Kidney (tissue), 14 donors: ENCODE results near the gene SGCD. TPM values are rescaled to one million over a fixed set of nuclear protein-coding genes. Genes with fewer than 3 reads are reported as not detected.

Experiments used
- DNase-seq, 5 donors: peaks; one replicate each; pipeline ENCODE4 v3.0.0-alpha.2; 2013 to 2020
- FAIRE-seq: peaks from 2 replicates; lab custom pipeline; 2012; peaks lifted over from hg19 to GRCh38; lab: Jason Lieb, UNC
- H3K27ac ChIP-seq, 2 donors: one replicate each; pipeline ENCODE4 v1.7.0; 2013; ENCODE audit warnings: low read depth in 2 of 2, low read length in 2 of 2, inconsistent platforms in 1 of 2
- H3K27me3 ChIP-seq: one replicate; pipeline ENCODE4 v1.7.1; 2013; ENCODE audit warnings: low read length, inconsistent platforms; ENCODE audit not compliant: control insufficient read depth, insufficient read depth
- H3K36me3 ChIP-seq, 3 donors: one replicate each; pipeline versions ENCODE4 v1.7.0 to v1.7.1; 2013; ENCODE audit warnings: low read length in 3 of 3, control low read depth in 1 of 3, inconsistent platforms in 1 of 3; ENCODE audit not compliant: insufficient read depth in 3 of 3, control insufficient read depth in 2 of 3
- H3K4me1 ChIP-seq, 3 donors: one replicate each; pipeline versions ENCODE4 v1.7.0 to v1.7.1; 2013; ENCODE audit warnings: low read length in 3 of 3, inconsistent platforms in 1 of 3, low read depth in 1 of 3; ENCODE audit not compliant: control insufficient read depth in 2 of 3, insufficient read depth in 2 of 3
- H3K4me3 ChIP-seq, 3 donors: one replicate each; pipeline versions ENCODE4 v1.7.0 to v1.8.1; 2013; ENCODE audit warnings: low read length in 3 of 3, control low read depth in 1 of 3, inconsistent platforms in 1 of 3
- H3K9ac ChIP-seq, 3 donors: one replicate each; pipeline versions ENCODE4 v1.7.0 to v1.7.1; 2013; ENCODE audit warnings: low read length in 3 of 3, control low read depth in 1 of 3, inconsistent platforms in 1 of 3
- H3K9me3 ChIP-seq, 3 donors: one replicate each; pipeline versions ENCODE4 v1.7.0 to v1.7.1; 2013; ENCODE audit warnings: low read length in 3 of 3, control low read depth in 1 of 3, inconsistent platforms in 1 of 3; ENCODE audit not compliant: control insufficient read depth in 2 of 3, insufficient read depth in 1 of 3
- CTCF ChIP-seq: IDR thresholded peaks from 3 replicates; pipeline ENCODE4 v1.5.1; 2012; ENCODE audit warnings: mild to moderate bottlenecking, moderate library complexity, borderline replicate concordance; ENCODE audit not compliant: insufficient read depth; ENCODE audit errors: extremely low read depth
- intact Hi-C: fragments of 100-400 bp; cut with DNase I; formaldehyde crosslinking; loops from one replicate; pipeline ENCODE4 v1.11.1; 2022
- polyA plus RNA-seq: library from polyadenylated mRNA; stranded (reverse); fragments of 350-450 nt; fragmentation: Illumina TruSeq; extraction: RNeasy Lipid Tissue Mini Kit (QIAGEN cat#74804); gene quantifications from one replicate; pipeline ENCODE4 v1.2.3, GENCODE V29; 2014; ENCODE audit warnings: low read depth, low replicate concordance; ENCODE audit not compliant: insufficient read depth
- total RNA-seq: library from RNA; stranded (reverse); fragmentation: NEBNext Ultra II Directional; extraction: Animal tissue kit (Norgen Biotek cat#: 25700); gene quantifications from one replicate; pipeline ENCODE4 v1.2.1, GENCODE V29; 2021
- donor health status: control.
- donor health status: control.
- donor health status: control.
- donor health status: control.
- donor health status: control.
- donor health status: DM: yes; HTN: yes; CAD: no.
- donor health status: Normal renal cell carcinoma (clear cell type).

Gene SGCD
- total and polyA plus RNA-seq, 2 donors from 2014 or later = 0.99 to 2.7 TPM

- Histone ChIP-seq H3K4me3 (no peak overlapping the region), H3K9me3 (no peaks in the 10 kb centered on the region), H3K4me1 (no peaks in the 10 kb centered on the region), H3K27ac (no peak overlapping the region), H3K27me3 (no peaks in the 10 kb centered on the region), H3K36me3 (no peaks in the 10 kb centered on the region), H3K9ac (no peak overlapping the region)
- FAIRE-seq (no peak), DNase-seq (no peak)
- intact Hi-C loops = no loop called here
- TF ChIP-seq CTCF = no peak
These were observed 132.9 kb downstream of the SGCD start for GRCh38 chr5:156459812-156460385.

- intact Hi-C loops = no loop called here
- no peak overlapping the region for H3K4me3 ChIP-seq
- no peak for FAIRE-seq
These were observed 133.5 kb downstream of the SGCD start for GRCh38 chr5:156460471-156460870.

GRCh38 chr5:156466871-156467270 is 139.9 kb downstream of the SGCD start:
- no peak for FAIRE-seq
- no peak overlapping the region for H3K27ac ChIP-seq
- TF ChIP-seq CTCF = no peak
- H3K9me3 ChIP-seq = no peaks in the 10 kb centered on the region
- no peak for DNase-seq
- intact Hi-C loops = no loop called here
- no peak overlapping the region for H3K9ac ChIP-seq
- H3K27me3 ChIP-seq = no peaks in the 10 kb centered on the region
- no peaks in the 10 kb centered on the region for H3K36me3 ChIP-seq
- H3K4me3 ChIP-seq = no peak overlapping the region
- no peaks in the 10 kb centered on the region for H3K4me1 ChIP-seq

More at GRCh38 chr5:156460471-156460870, 133.5 kb downstream of the SGCD start:
- TF ChIP-seq CTCF = no peak
- DNase-seq = no peak
- Histone ChIP-seq H3K4me1 (no peaks in the 10 kb centered on the region), H3K9me3 (no peaks in the 10 kb centered on the region), H3K9ac (no peak overlapping the region), H3K27me3 (no peaks in the 10 kb centered on the region), H3K36me3 (no peaks in the 10 kb centered on the region), H3K27ac (no peak overlapping the region)

GRCh38 chr5:156469636-156470035 is 142.7 kb downstream of the SGCD start:
- Histone ChIP-seq H3K4me3 (no peak overlapping the region), H3K36me3 (no peaks in the 10 kb centered on the region), H3K27ac (no peak overlapping the region), H3K27me3 (no peaks in the 10 kb centered on the region), H3K4me1 (no peaks in the 10 kb centered on the region), H3K9me3 (no peaks in the 10 kb centered on the region), H3K9ac (no peak overlapping the region)
- no peak for TF ChIP-seq CTCF
- intact Hi-C loops = no loop called here
- DNase-seq = no peak
- no peak for FAIRE-seq
